Fibroblast of lung (primary cell): ENCODE measurements around the gene COLQ. TPM values are rescaled to one million over a fixed set of nuclear protein-coding genes. Genes with fewer than 3 reads are reported as not detected.

ENCODE experiments used
- DNase-seq, 2 donors: peaks; one replicate each; pipeline versions ENCODE4 v3.0.0 to v3.0.0-alpha.2; 2010; ENCODE audit warnings: low read depth in 2 of 2
- H2AFZ ChIP-seq: 2 replicates; pipeline ENCODE4 v1.5.1; 2012; ENCODE audit warnings: low read length, control low read depth, inconsistent platforms
- H3K27ac ChIP-seq: 2 replicates; pipeline ENCODE4 v1.5.1; 2011; ENCODE audit warnings: low read length, control low read depth; ENCODE audit not compliant: insufficient read depth
- H3K27me3 ChIP-seq: 2 replicates; pipeline ENCODE4 v1.5.1; 2011; ENCODE audit warnings: mild to moderate bottlenecking, low read length; ENCODE audit not compliant: control insufficient read depth, insufficient read depth
- H3K36me3 ChIP-seq: 2 replicates; pipeline ENCODE4 v1.5.1; 2011; ENCODE audit warnings: low read length; ENCODE audit not compliant: control insufficient read depth, insufficient read depth
- H3K4me1 ChIP-seq: 2 replicates; pipeline ENCODE4 v1.5.1; 2011; ENCODE audit warnings: low read length; ENCODE audit not compliant: control insufficient read depth, insufficient read depth; ENCODE audit errors: extremely low read depth
- H3K4me2 ChIP-seq: 2 replicates; pipeline ENCODE4 v1.5.1; 2011; ENCODE audit warnings: low read length, control low read depth; ENCODE audit not compliant: insufficient read depth; ENCODE audit errors: extremely low read depth
- H3K4me3 ChIP-seq, 4 experiments: fragments of 200-600 bp in 1 of 4; sonication (generic) in 1 of 4; replicated peaks in 1 of 4; 2 replicates each; pipeline ENCODE4 v1.5.1; 2011 to 2016; ENCODE audit warnings: low read length in 4 of 4, low read depth in 3 of 4, mild to moderate bottlenecking in 3 of 4, control low read depth in 2 of 4, inconsistent platforms in 1 of 4, mixed read lengths in 1 of 4; ENCODE audit not compliant: insufficient read depth in 1 of 4; ENCODE audit errors: control extremely low read depth in 1 of 4
- H3K79me2 ChIP-seq: 2 replicates; pipeline ENCODE4 v1.5.1; 2012; ENCODE audit warnings: mild to moderate bottlenecking, low read length, inconsistent platforms; ENCODE audit not compliant: control insufficient read depth, insufficient read depth
- H3K9ac ChIP-seq: 2 replicates; pipeline ENCODE4 v1.5.1; 2011; ENCODE audit warnings: mild to moderate bottlenecking, low read length, control low read depth; ENCODE audit not compliant: insufficient read depth
- H3K9me3 ChIP-seq: 2 replicates; pipeline ENCODE4 v1.5.1; 2012; ENCODE audit warnings: low read depth, low read length; ENCODE audit not compliant: control insufficient read depth, insufficient read depth
- H4K20me1 ChIP-seq: 2 replicates; pipeline ENCODE4 v1.5.1; 2011; ENCODE audit warnings: low read length; ENCODE audit not compliant: control insufficient read depth, insufficient read depth; ENCODE audit errors: extremely low read depth
- CTCF ChIP-seq, 2 donors: IDR thresholded peaks in 1 of 2; conservative IDR thresholded peaks in 1 of 2; 1 replicate in 1 of 2; 2 replicates in 1 of 2; pipeline ENCODE4 v1.5.1; 2011 to 2012; ENCODE audit warnings: low read length in 2 of 2, control low read depth in 1 of 2, inconsistent platforms in 1 of 2, low read depth in 1 of 2, mild to moderate bottlenecking in 1 of 2
- EZH2 ChIP-seq: IDR thresholded peaks from 2 replicates; pipeline ENCODE4 v1.5.1; 2012; ENCODE audit warnings: low read length, control low read depth, mild to moderate bottlenecking; ENCODE audit errors: missing control alignments
- polyA plus RNA-seq, 2 donors: library from polyadenylated mRNA; depleted of rRNA in 1 of 2; stranded (reverse) in 1 of 2; unstranded in 1 of 2; fragments of >200 nt; gene quantifications; 2 replicates each; pipeline ENCODE4 v1.2.1, GENCODE V29; 2011 to 2012; ENCODE audit warnings: missing spikeins in 1 of 2
- total RNA-seq: library from RNA; depleted of rRNA; stranded (reverse); fragments of >200 nt; gene quantifications from 2 replicates; pipeline ENCODE4 v1.2.1, GENCODE V29; 2014

COLQ gene
- total and polyA plus RNA-seq, 2 donors (not counting 1 experiment from before 2014, with no cell fraction given) = 0.33 to 0.34 TPM

GRCh38 chr3:15451216-15452113, 70.0 kb downstream of the COLQ start:
- Histone ChIP-seq H3K4me2 (no peak overlapping the region), H3K9ac (no peak overlapping the region), H3K36me3 (no peaks in the 10 kb centered on the region), H3K4me3 (no peak overlapping the region), H3K27me3 (no peaks in the 10 kb centered on the region), H4K20me1 (no peaks in the 10 kb centered on the region), H3K9me3 (no peaks in the 10 kb centered on the region), H3K4me1 (no peaks in the 10 kb centered on the region), H2AFZ (no peak overlapping the region), H3K79me2 (no peaks in the 10 kb centered on the region), H3K27ac (no peak overlapping the region)
- no peak for DNase-seq
- no peak for TF ChIP-seq EZH2
- no peak for TF ChIP-seq CTCF (conservative IDR thresholded peaks at IDR 0.05 in 1 of 2, IDR thresholded peaks at IDR 0.05 in 1 of 2; ENCODE audit: low read depth in 1 of 2, low read length in 2 of 2)

GRCh38 chr3:15450438-15451215, 70.9 kb downstream of the COLQ start:
- H4K20me1 ChIP-seq = no peaks in the 10 kb centered on the region
- TF ChIP-seq CTCF (conservative IDR thresholded peaks at IDR 0.05 in 1 of 2, IDR thresholded peaks at IDR 0.05 in 1 of 2; ENCODE audit: low read depth in 1 of 2, low read length in 2 of 2) = no peak
- no peak for TF ChIP-seq EZH2
- no peak overlapping the region for H3K27ac ChIP-seq
- H3K36me3 ChIP-seq = no peaks in the 10 kb centered on the region
- H3K27me3 ChIP-seq = no peaks in the 10 kb centered on the region
- H2AFZ ChIP-seq = no peak overlapping the region
- H3K9ac ChIP-seq = no peak overlapping the region
- H3K9me3 ChIP-seq = no peaks in the 10 kb centered on the region
- no peaks in the 10 kb centered on the region for H3K4me1 ChIP-seq
- no peak for DNase-seq
- no peaks in the 10 kb centered on the region for H3K79me2 ChIP-seq
- no peak overlapping the region for H3K4me2 ChIP-seq
- H3K4me3 ChIP-seq = no peak overlapping the region

DNA sequence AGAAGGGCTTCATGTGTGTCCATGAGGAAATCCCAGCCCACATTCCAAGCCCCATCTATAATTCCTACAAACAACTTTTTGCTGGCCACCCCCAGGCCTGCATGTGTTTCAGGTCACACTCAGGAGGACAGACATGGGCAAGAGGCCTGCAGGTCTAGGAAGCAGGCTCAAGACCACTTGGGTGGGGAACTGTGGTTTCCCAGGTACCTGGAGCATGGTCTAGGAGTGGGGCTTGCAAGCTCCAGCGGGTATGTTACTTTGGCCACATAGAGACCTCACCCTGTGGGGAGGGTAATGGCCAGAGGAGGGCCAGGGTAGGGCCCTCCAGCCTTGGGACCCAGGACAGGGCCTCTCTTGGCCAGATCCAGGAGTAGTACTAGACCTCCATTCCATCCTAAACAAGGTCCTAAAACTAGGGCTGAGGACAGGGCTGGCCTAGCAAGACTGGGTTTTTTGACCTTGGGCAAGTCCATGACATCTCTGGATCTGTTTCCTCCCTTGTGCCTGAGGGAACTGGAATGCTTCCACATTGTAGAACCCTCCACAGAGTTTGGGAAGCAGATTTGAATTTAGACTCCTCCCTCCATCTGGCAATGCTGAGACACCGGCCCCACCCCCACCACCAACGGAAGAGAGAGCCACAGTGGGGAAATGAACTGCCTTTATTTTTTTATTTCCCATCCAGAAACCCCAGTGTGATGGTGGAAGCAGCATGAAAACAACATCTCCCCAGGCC, 71.8 kb downstream of the COLQ start:
- Histone ChIP-seq H3K9ac (no peak overlapping the region), H3K4me2 (no peak overlapping the region), H3K27ac (no peak overlapping the region), H3K36me3 (no peaks in the 10 kb centered on the region), H3K79me2 (no peaks in the 10 kb centered on the region), H3K4me3 (no peak overlapping the region), H3K27me3 (no peaks in the 10 kb centered on the region), H2AFZ (no peak overlapping the region), H4K20me1 (no peaks in the 10 kb centered on the region), H3K4me1 (no peaks in the 10 kb centered on the region), H3K9me3 (no peaks in the 10 kb centered on the region)
- no peak for DNase-seq
- no peak for TF ChIP-seq CTCF (conservative IDR thresholded peaks at IDR 0.05 in 1 of 2, IDR thresholded peaks at IDR 0.05 in 1 of 2; ENCODE audit: low read depth in 1 of 2, low read length in 2 of 2)
- TF ChIP-seq EZH2 = no peak
